ENCODE results near the gene ARHGEF10L.

Gene ARHGEF10L

DNA sequence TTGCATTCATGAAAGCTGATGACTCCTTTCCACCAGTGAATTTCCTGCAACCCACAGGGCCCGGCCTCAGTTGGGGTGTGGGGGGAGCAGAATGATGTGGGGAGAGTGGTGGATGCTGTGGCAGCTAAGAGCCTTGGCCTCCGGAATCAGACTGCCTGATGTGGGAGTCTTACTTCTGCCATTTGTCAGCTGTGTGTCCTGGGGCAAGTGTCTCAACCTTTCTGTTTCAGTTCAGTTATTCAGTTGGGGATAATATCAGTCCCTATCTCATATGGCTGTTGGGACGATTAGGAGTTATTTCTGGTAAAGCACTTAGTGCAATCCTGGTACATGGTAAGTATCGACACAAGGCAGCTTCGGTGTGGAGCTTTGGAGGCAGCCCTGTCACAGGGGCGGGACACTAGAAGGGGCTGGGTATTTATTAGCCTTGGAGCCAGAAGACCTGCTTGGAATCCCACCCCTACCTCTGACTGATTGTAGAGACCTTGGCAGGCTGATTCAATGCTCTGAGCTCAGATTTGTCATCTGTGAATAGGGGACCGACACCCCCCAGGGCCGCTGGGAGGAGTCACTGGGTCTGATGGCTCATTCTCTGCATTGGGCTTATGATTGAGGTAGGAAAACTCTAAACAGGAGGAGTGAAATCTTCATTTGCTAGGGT lies 19.6 kb downstream of the ARHGEF10L start:
- no peak for TF ChIP-seq TAF1 (IDR thresholded peaks at IDR 0.05; ENCODE audit: low read depth, low read length)
- no peak for TF ChIP-seq PAX5 (IDR thresholded peaks at IDR 0.05; ENCODE audit: insufficient read depth, low read length, severe bottlenecking)
- TF ChIP-seq POLR2AphosphoS5 (IDR thresholded peaks at IDR 0.05; ENCODE audit: low read depth, low read length) = no peak
- no peak for TF ChIP-seq POLR2A (IDR thresholded peaks at IDR 0.05; ENCODE audit: low read depth, low read length)
- no peak for TF ChIP-seq SPI1 (IDR thresholded peaks at IDR 0.05; ENCODE audit: low read depth, low read length)
- no peak for TF ChIP-seq POU2F2 (IDR thresholded peaks at IDR 0.05; ENCODE audit: low read depth, low read length)
- no peak for DNase-seq (ENCODE audit: insufficient read length, low spot score)
- no peak for FAIRE-seq

- FAIRE-seq (no peak), DNase-seq (ENCODE audit: insufficient read length, low spot score) (no peak)
- TF ChIP-seq SPI1 (IDR thresholded peaks at IDR 0.05; ENCODE audit: low read depth, low read length) = no peak
- no peak for TF ChIP-seq PAX5 (IDR thresholded peaks at IDR 0.05; ENCODE audit: insufficient read depth, low read length, severe bottlenecking)
- TF ChIP-seq POLR2A (IDR thresholded peaks at IDR 0.05; ENCODE audit: low read depth, low read length) = no peak
- no peak for TF ChIP-seq TAF1 (IDR thresholded peaks at IDR 0.05; ENCODE audit: low read depth, low read length)
- no peak for TF ChIP-seq POU2F2 (IDR thresholded peaks at IDR 0.05; ENCODE audit: low read depth, low read length)
- TF ChIP-seq POLR2AphosphoS5 (IDR thresholded peaks at IDR 0.05; ENCODE audit: low read depth, low read length) = no peak
These were observed 20.3 kb downstream of the ARHGEF10L start for GRCh38 chr1:17559615-17560419.

DNA sequence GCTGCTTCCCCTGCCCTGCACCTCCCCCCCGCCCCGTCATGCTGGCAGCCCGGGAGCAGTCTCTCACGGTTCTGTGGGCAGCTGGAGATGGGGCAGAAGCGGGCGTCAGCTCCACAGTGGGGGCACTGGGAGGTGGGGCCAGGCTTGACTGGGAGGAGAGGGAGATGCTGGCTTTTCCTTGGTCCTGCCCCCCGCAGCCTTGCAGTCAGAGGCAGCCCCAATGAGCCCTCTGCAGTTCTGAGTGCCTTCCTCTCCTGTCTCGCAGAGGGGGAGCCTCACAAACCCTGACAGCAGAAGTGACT lies 21.7 kb downstream of the ARHGEF10L start:
- FAIRE-seq = no peak
- no peak for DNase-seq (ENCODE audit: insufficient read length, low spot score)
- TF ChIP-seq PAX5 (IDR thresholded peaks at IDR 0.05; ENCODE audit: insufficient read depth, low read length, severe bottlenecking) (no peak), SPI1 (IDR thresholded peaks at IDR 0.05; ENCODE audit: low read depth, low read length) (no peak), POLR2A (IDR thresholded peaks at IDR 0.05; ENCODE audit: low read depth, low read length) (no peak), POU2F2 (IDR thresholded peaks at IDR 0.05; ENCODE audit: low read depth, low read length) (no peak), TAF1 (IDR thresholded peaks at IDR 0.05; ENCODE audit: low read depth, low read length) (no peak), POLR2AphosphoS5 (IDR thresholded peaks at IDR 0.05; ENCODE audit: low read depth, low read length) (no peak)

DNA sequence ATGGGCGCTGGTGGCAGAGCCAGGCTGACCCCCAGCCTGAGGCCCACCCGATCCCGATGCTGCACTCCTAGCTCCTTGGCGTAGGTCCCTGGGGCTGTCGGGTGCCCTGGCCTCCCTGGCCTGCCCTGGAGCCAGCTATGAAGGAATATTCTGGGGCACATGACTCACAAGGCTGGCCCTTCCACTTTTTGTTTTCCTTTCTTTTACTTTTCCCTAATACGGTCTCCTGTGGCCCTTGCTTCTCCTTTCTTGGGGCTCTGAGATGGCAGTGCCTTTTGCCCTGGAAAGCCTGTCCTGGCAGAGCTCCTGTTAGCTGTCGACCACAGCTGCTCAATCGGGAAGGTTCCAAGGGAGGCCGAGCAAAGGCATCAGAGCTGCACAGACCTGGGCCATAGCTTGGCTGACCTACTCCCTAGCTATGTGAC lies 22.1 kb downstream of the ARHGEF10L start:
- TF ChIP-seq PAX5 (IDR thresholded peaks at IDR 0.05; ENCODE audit: insufficient read depth, low read length, severe bottlenecking) = no peak
- no peak for DNase-seq (ENCODE audit: insufficient read length, low spot score)
- FAIRE-seq = no peak

DNA sequence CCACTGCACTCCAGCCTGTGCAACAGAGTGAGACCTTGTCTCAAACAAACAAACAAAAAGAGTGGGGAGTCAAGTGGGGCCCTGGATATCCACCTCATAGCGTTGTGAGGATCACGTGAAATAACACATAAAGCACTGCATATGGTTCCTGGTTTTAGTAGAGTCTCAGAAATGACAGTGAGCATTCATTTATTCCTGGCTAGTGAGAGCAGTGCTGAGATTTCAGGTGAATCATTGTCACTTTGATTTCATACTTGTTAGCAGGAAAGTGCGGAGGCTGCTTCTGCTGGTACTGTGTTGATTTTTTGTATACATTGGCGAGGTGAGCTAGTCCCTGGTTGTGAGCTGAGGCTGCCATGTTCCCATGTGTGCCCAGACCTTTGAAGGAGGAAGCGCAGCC lies 22.9 kb downstream of the ARHGEF10L start:
- DNase-seq (ENCODE audit: insufficient read length, low spot score) (no peak), FAIRE-seq (no peak)
- no peak for TF ChIP-seq TAF1 (IDR thresholded peaks at IDR 0.05; ENCODE audit: low read depth, low read length)
- TF ChIP-seq POU2F2 (IDR thresholded peaks at IDR 0.05; ENCODE audit: low read depth, low read length) = no peak
- TF ChIP-seq POLR2A (IDR thresholded peaks at IDR 0.05; ENCODE audit: low read depth, low read length) = no peak
- TF ChIP-seq SPI1 (IDR thresholded peaks at IDR 0.05; ENCODE audit: low read depth, low read length) = no peak
- TF ChIP-seq POLR2AphosphoS5 (IDR thresholded peaks at IDR 0.05; ENCODE audit: low read depth, low read length) = no peak
- no peak for TF ChIP-seq PAX5 (IDR thresholded peaks at IDR 0.05; ENCODE audit: insufficient read depth, low read length, severe bottlenecking)

DNA sequence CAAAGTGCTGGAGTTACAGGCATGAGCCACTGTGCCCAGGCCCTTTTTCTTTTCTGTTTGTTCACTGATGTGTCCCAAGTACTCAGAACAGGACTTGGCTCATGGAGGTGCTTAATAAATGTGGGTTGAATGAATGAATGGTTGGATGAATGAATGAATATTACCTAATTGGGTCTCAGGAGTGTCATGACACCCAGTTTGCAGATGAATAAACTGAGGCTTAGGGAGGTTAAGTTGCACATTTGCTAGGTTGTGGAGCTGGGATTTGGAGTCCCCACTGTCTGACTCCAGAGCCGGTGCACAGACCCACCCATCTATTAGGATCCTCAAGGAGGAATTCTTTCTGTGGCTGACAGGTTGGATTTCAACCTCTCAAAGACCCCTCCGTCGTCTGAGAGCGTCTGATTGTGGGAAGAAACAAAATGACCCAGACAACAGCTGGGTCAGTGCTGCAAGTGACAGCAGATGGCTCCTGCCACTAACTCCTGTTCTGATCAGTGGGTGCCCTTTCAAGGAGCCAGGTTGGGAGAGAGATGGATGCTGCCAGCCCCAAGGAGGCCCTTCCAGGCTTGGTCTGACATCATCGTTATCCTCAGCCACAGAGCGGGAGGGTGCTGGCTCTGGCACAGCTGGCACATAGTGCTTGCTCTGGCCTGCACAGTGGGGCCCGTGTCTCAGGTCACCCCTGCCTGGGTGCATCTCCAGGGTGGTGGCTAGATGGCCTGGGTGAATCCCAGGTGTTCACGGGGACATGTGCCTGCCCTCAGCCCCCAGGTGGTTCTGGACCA lies 24.2 kb downstream of the ARHGEF10L start:
- no peak for DNase-seq (ENCODE audit: insufficient read length, low spot score)
- no peak for TF ChIP-seq POLR2AphosphoS5 (IDR thresholded peaks at IDR 0.05; ENCODE audit: low read depth, low read length)
- no peak for TF ChIP-seq PAX5 (IDR thresholded peaks at IDR 0.05; ENCODE audit: insufficient read depth, low read length, severe bottlenecking)
- TF ChIP-seq SPI1 (IDR thresholded peaks at IDR 0.05; ENCODE audit: low read depth, low read length) = no peak
- TF ChIP-seq POU2F2 (IDR thresholded peaks at IDR 0.05; ENCODE audit: low read depth, low read length) = no peak
- no peak for TF ChIP-seq POLR2A (IDR thresholded peaks at IDR 0.05; ENCODE audit: low read depth, low read length)
- TF ChIP-seq TAF1 (IDR thresholded peaks at IDR 0.05; ENCODE audit: low read depth, low read length) = no peak
- no peak for FAIRE-seq

GRCh38 chr1:17564458-17565393 lies 25.2 kb downstream of the ARHGEF10L start:
- TF ChIP-seq SPI1 (IDR thresholded peaks at IDR 0.05; ENCODE audit: low read depth, low read length) (no peak), PAX5 (IDR thresholded peaks at IDR 0.05; ENCODE audit: insufficient read depth, low read length, severe bottlenecking) (no peak), POLR2AphosphoS5 (IDR thresholded peaks at IDR 0.05; ENCODE audit: low read depth, low read length) (no peak)
- FAIRE-seq (no peak), DNase-seq (ENCODE audit: insufficient read length, low spot score) (no peak)

DNA sequence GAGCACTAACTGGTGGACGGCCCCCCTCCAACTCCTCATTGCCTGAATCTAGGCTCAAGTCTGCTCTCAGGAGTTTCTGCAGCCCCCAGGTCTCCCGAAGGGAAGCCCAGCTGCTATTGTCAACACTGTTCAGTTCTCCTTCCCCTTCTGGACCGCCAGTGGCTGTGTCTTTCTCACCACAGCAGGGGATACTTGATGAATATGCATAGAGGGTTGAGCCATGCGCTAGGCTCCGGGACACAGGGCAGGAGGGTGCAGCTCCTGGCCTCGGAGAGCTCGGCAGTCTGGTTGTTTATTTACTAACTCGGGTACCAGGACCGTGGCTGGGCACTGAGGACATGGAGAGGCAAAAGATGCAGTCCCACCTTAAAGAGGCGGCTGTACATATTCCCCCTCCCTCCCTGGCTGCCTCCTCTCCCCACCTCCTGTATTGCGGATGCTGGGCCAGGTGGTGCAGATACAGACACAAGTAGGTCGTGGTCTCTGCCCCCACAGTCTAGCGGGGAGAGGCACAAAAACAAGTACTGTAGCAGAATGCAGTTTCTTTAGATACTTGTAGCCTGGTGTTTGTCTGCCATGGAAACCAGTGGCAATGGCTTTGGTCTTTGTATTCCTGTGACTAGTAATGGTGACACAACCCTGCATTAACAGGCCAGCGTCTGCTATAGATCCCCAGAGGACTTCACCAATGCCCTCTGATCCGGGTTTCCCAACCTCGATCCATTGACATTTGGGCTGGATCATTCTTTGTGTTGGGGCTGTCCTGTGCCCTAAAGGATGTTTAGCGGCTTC lies 26.2 kb downstream of the ARHGEF10L start:
- TF ChIP-seq POLR2A (IDR thresholded peaks at IDR 0.05; ENCODE audit: low read depth, low read length) (no peak), TAF1 (IDR thresholded peaks at IDR 0.05; ENCODE audit: low read depth, low read length) (no peak), POLR2AphosphoS5 (IDR thresholded peaks at IDR 0.05; ENCODE audit: low read depth, low read length) (no peak), PAX5 (IDR thresholded peaks at IDR 0.05; ENCODE audit: insufficient read depth, low read length, severe bottlenecking) (no peak), POU2F2 (IDR thresholded peaks at IDR 0.05; ENCODE audit: low read depth, low read length) (no peak), SPI1 (IDR thresholded peaks at IDR 0.05; ENCODE audit: low read depth, low read length) (no peak)
- FAIRE-seq (no peak), DNase-seq (ENCODE audit: insufficient read length, low spot score) (no peak)
